ENCODE measurements around the gene MAP1LC3B.

- TF ChIP-seq CTCF (IDR thresholded peaks at IDR 0.05) (no peak), EZH2 (IDR thresholded peaks at IDR 0.05) (no peak)
These were observed 20.3 kb downstream of the MAP1LC3B start for GRCh38 chr16:87412371-87412995.
